Esophagus muscularis mucosa (tissue), 4 donors: ENCODE measurements around the gene DNAJA1. TPM values are rescaled to one million over a fixed set of nuclear protein-coding genes. Genes with fewer than 3 reads are reported as not detected.

Experiments used
- DNase-seq: peaks from one replicate; pipeline ENCODE4 v3.0.0-alpha.2; 2017; ENCODE audit errors: extremely low spot score
- H3K27ac ChIP-seq, 4 donors: fragments of 200-600 bp; sonication (generic); replicated peaks in 1 of 4; 1 replicate in 3 of 4; 2 replicates in 1 of 4; pipeline ENCODE4 v1.5.1; 2016 to 2019; ENCODE audit warnings: mild to moderate bottlenecking in 1 of 4
- H3K27me3 ChIP-seq, 4 donors: fragments of 200-600 bp; sonication (generic); one replicate each; pipeline versions ENCODE4 v1.5.1 to v1.6.0; 2016 to 2019
- H3K36me3 ChIP-seq, 4 donors: fragments of 200-600 bp; sonication (generic); one replicate each; pipeline ENCODE4 v1.5.1; 2016 to 2019
- H3K4me1 ChIP-seq, 4 donors: fragments of 200-600 bp; sonication (generic); one replicate each; pipeline ENCODE4 v1.5.1; 2016 to 2019
- H3K4me3 ChIP-seq, 4 donors: fragments of 200-600 bp; sonication (generic); 1 replicate in 2 of 4; 2 replicates in 2 of 4; pipeline ENCODE4 v1.5.1; 2016 to 2019; ENCODE audit warnings: mild to moderate bottlenecking in 4 of 4, moderate library complexity in 1 of 4
- H3K9me3 ChIP-seq, 4 donors: fragments of 200-600 bp; sonication (generic); 1 replicate in 3 of 4; 2 replicates in 1 of 4; pipeline ENCODE4 v1.5.1; 2016 to 2019
- CTCF ChIP-seq, 3 experiments: fragments of 200-600 bp in 2 of 3; fragments of 450-650 bp in 1 of 3; sonication (generic) in 2 of 3; IDR thresholded peaks; one replicate each; pipeline ENCODE4 v1.5.1; 2017 to 2019; ENCODE audit warnings: antibody characterized with exemption in 3 of 3, mild to moderate bottlenecking in 2 of 3, moderate library complexity in 1 of 3
- EP300 ChIP-seq: sonication (generic); formaldehyde crosslinking; IDR thresholded peaks from one replicate; pipeline ENCODE4 v1.6.1; 2017; ENCODE audit warnings: antibody characterized with exemption
- POLR2A ChIP-seq: fragments of 450-650 bp; IDR thresholded peaks from one replicate; pipeline ENCODE4 v1.6.1; 2017; ENCODE audit warnings: antibody characterized with exemption, moderate library complexity, mild to moderate bottlenecking, low read depth
- POLR2AphosphoS5 ChIP-seq, 2 donors: sonication (generic); formaldehyde crosslinking; IDR thresholded peaks; one replicate each; pipeline ENCODE4 v1.6.1; 2017; ENCODE audit warnings: antibody characterized with exemption in 2 of 2
- whole genome bisulfite sequencing: methylation state at CpG from one replicate; pipeline ENCODE4 v1.1.5; 2018; 5-methylcytosine and 5-hydroxymethylcytosine counted together
- intact Hi-C: fragments of 100-400 bp; cut with DNase I; formaldehyde crosslinking; loops from one replicate; pipeline ENCODE4 v1.15.1; 2023
- total RNA-seq, 4 donors: library from RNA; depleted of rRNA; stranded (reverse); fragments of >200 nt; gene quantifications; one replicate each; pipeline versions ENCODE4 v1.1.0 to v1.2.1, GENCODE V29; 2016

DNAJA1 gene
- total RNA-seq, 4 donors from 2014 or later: 60.9 to 102 (median 71.1) TPM

GRCh38 chr9:33032865-33033264 is 7.8 kb downstream of the DNAJA1 start:
- Histone ChIP-seq H3K9me3 (no peaks in the 10 kb centered on the region), H3K36me3 (peaks cover 61 to 98% (median 85%) of the 10 kb centered on the region in 4 donors), H3K27me3 (no peaks in the 10 kb centered on the region), H3K27ac (no peak overlapping the region), H3K4me1 (peaks cover 29 to 47% (median 40%) of the 10 kb centered on the region in 4 donors), H3K4me3 (no peak overlapping the region)
- WGBS: 75% methylated on average over 5 of the region's 5 CpGs
- no peak for TF ChIP-seq POLR2A
- TF ChIP-seq POLR2AphosphoS5 (IDR thresholded peaks at IDR 0.05): no peak
- TF ChIP-seq CTCF (IDR thresholded peaks at IDR 0.05): no peak
- no peak for TF ChIP-seq EP300
- DNase-seq: no peak
- intact Hi-C loops: no loop called here

DNA sequence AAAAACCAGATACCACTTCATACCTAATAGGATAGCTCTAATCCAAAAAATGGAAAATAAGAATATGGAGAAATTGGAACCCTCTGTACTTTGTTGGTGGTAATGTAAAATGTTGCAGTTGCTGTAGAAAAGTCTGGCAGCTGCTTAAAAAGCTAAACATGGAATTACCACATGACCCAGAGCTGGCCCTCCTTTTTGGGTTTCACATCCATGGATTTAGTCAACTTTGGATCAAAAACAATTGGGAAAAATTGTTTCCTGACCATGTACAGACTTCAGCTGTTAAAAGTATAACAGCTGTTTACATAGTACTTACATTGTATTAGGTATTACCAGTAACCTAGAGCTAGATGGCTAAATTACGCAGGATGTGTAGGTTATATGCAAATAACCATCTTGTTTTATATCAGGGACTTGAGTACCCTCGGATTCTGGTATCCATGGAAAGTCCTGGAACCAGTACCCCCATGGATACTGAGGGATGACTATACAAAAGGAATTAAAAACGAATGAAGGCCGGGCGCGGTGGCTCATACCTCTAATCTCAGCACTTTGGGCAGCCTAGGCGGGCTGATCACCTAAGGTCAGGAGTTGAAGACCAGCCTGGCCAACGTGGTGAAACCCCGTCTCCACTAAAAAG is 15.8 kb downstream of the DNAJA1 start:
- Histone ChIP-seq H3K4me3 (no peak overlapping the region), H3K27me3 (no peaks in the 10 kb centered on the region), H3K36me3 (peaks cover 36 to 52% (median 47%) of the 10 kb centered on the region in 4 donors), H3K27ac (no peak overlapping the region), H3K4me1 (peaks cover 6 to 19% (median 10%) of the 10 kb centered on the region in 4 donors), H3K9me3 (no peaks in the 10 kb centered on the region)
- intact Hi-C loops: no loop called here
- 90% methylated on average over 9 of the region's 9 CpGs for WGBS
- TF ChIP-seq POLR2A (no peak), EP300 (no peak), CTCF (IDR thresholded peaks at IDR 0.05) (no peak), POLR2AphosphoS5 (IDR thresholded peaks at IDR 0.05) (no peak)
- DNase-seq: no peak

- WGBS: 88% methylated on average over 10 of the region's 10 CpGs
- H3K36me3 ChIP-seq: peaks cover 36 to 52% (median 47%) of the 10 kb centered on the region in 4 donors
- H3K27me3 ChIP-seq: no peaks in the 10 kb centered on the region
These were observed 16.5 kb downstream of the DNAJA1 start for GRCh38 chr9:33041432-33042188.

DNA sequence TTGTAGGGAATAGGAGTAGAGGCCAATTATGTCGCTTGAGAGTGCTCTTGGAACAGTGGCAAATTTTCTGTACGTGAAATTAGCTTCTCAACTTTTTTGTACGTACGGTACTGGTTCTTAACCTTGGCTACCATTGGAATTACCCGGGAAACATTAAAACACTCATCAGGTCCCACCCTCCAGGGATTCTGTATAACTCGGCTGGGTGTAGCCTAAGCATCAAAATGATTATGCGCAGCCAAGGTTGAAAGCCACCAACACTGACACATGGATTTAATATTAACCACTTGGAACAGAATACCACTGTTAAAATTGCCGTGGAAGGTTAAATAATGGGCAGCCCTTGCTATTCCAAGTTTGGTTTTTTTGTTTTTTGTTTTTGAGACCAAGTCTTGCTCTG is 17.4 kb downstream of the DNAJA1 start:
- Histone ChIP-seq H3K27me3 (no peaks in the 10 kb centered on the region), H3K4me3 (no peak overlapping the region), H3K4me1 (peaks cover 6 to 19% (median 10%) of the 10 kb centered on the region in 4 donors), H3K36me3 (peaks cover 36 to 52% (median 46%) of the 10 kb centered on the region in 4 donors), H3K27ac (peak overlapping the region in 1 of 4 donors; percentile 92), H3K9me3 (no peaks in the 10 kb centered on the region)
- TF ChIP-seq EP300 (no peak), POLR2A (no peak), POLR2AphosphoS5 (IDR thresholded peaks at IDR 0.05) (no peak), CTCF (IDR thresholded peaks at IDR 0.05) (no peak)
- intact Hi-C loops: no loop called here
- no peak for DNase-seq
- WGBS: 83% methylated on average over 8 of the region's 8 CpGs

More at GRCh38 chr9:33041432-33042188, 16.5 kb downstream of the DNAJA1 start:
- TF ChIP-seq EP300: no peak
- no peak for TF ChIP-seq POLR2A
- TF ChIP-seq CTCF (IDR thresholded peaks at IDR 0.05): no peak
- no peak for TF ChIP-seq POLR2AphosphoS5 (IDR thresholded peaks at IDR 0.05)
- Histone ChIP-seq H3K9me3 (no peaks in the 10 kb centered on the region), H3K4me3 (no peak overlapping the region), H3K4me1 (peaks cover 6 to 19% (median 10%) of the 10 kb centered on the region in 4 donors), H3K27ac (peak overlapping the region in 1 of 4 donors; percentile 92)
- intact Hi-C loops: no loop called here
- no peak for DNase-seq
